ENCODE results near the gene EVC2.

DNA sequence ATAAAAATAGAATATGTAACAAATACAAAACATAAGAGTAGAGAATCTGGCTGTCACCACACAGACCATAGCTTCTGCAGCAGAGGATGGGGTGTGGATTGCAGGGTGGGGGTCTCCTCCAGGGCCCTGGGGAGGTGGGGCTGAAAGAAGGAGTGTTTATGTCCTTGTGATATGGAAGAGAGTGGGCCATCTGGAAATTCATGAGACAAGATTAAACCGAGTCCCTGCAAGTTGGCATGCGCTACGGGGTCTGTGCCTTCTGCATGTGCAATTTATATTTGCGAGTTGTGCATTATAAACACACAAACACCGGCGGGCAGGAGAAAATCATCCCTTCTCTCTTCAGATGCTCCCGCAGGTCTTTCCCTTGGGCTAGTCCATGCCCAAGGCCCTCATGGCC lies 145.9 kb downstream of the EVC2 start:
- TF ChIP-seq, protein P1, sequence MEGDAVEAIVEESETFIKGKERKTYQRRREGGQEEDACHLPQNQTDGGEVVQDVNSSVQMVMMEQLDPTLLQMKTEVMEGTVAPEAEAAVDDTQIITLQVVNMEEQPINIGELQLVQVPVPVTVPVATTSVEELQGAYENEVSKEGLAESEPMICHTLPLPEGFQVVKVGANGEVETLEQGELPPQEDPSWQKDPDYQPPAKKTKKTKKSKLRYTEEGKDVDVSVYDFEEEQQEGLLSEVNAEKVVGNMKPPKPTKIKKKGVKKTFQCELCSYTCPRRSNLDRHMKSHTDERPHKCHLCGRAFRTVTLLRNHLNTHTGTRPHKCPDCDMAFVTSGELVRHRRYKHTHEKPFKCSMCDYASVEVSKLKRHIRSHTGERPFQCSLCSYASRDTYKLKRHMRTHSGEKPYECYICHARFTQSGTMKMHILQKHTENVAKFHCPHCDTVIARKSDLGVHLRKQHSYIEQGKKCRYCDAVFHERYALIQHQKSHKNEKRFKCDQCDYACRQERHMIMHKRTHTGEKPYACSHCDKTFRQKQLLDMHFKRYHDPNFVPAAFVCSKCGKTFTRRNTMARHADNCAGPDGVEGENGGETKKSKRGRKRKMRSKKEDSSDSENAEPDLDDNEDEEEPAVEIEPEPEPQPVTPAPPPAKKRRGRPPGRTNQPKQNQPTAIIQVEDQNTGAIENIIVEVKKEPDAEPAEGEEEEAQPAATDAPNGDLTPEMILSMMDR (IDR thresholded peaks at IDR 0.05): no peak
- TF ChIP-seq POLR2A (IDR thresholded peaks at IDR 0.05): no peak

Measured in lower leg skin (tissue), 3 donors.